ENCODE data around the gene MATN1. TPM values are rescaled to one million over a fixed set of nuclear protein-coding genes. Genes with fewer than 3 reads are reported as not detected.

The MATN1 gene
- total RNA-seq, 1 donor from 2014 or later: not detected

DNA sequence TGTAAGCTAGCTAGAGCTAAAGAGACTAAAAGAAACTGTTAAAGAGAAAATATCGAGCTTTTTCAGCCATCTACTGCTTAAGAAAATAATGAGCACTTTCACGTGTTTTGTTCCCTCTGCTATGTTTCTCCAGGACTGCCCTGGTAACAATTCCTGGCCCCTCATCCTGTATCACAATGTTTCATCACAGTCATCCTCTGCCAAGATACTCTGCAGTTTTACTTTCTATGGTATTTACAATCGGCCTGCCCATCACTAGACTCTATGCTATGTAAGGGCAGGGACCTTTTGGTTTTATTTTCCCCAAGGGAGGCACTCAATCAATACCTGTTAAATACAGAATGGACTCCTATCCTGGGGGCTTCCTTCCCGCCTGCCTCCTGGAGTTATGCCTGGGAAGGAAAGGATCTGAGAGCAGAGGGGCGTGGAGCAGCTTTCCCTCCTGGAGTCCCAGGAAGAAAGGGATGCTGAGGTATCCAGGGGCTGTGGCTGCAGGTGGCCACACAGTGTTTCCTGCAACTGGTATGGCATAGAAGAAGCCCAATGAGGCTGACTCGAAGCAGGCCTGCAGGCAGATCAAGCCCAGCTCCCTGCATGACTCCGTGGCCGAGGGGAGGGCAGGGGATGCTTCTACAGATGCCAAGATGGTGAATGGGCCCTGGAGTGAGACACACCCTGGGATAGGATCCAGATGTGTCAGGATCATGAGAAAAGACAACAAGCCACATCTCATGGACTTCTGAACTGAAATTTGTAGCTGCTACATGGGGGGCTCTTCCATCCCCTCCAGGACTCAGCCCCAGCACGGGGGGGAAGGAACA is 52.9 kb downstream of the MATN1 start:
- no peak overlapping the region for H3K27ac ChIP-seq
- peaks cover 3% of the 10 kb centered on the region for H3K9me3 ChIP-seq
- H3K4me1 ChIP-seq: no peaks in the 10 kb centered on the region
- intact Hi-C loops (cut with DNase I): no loop called here
- DNase-seq: peak; percentile 29
- H3K27me3 ChIP-seq: no peaks in the 10 kb centered on the region
- TF ChIP-seq, protein P1, sequence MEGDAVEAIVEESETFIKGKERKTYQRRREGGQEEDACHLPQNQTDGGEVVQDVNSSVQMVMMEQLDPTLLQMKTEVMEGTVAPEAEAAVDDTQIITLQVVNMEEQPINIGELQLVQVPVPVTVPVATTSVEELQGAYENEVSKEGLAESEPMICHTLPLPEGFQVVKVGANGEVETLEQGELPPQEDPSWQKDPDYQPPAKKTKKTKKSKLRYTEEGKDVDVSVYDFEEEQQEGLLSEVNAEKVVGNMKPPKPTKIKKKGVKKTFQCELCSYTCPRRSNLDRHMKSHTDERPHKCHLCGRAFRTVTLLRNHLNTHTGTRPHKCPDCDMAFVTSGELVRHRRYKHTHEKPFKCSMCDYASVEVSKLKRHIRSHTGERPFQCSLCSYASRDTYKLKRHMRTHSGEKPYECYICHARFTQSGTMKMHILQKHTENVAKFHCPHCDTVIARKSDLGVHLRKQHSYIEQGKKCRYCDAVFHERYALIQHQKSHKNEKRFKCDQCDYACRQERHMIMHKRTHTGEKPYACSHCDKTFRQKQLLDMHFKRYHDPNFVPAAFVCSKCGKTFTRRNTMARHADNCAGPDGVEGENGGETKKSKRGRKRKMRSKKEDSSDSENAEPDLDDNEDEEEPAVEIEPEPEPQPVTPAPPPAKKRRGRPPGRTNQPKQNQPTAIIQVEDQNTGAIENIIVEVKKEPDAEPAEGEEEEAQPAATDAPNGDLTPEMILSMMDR (IDR thresholded peaks at IDR 0.05): no peak
- ATAC-seq: no peak
- H3K4me3 ChIP-seq: no peak overlapping the region
- no peaks in the 10 kb centered on the region for H3K36me3 ChIP-seq

DNA sequence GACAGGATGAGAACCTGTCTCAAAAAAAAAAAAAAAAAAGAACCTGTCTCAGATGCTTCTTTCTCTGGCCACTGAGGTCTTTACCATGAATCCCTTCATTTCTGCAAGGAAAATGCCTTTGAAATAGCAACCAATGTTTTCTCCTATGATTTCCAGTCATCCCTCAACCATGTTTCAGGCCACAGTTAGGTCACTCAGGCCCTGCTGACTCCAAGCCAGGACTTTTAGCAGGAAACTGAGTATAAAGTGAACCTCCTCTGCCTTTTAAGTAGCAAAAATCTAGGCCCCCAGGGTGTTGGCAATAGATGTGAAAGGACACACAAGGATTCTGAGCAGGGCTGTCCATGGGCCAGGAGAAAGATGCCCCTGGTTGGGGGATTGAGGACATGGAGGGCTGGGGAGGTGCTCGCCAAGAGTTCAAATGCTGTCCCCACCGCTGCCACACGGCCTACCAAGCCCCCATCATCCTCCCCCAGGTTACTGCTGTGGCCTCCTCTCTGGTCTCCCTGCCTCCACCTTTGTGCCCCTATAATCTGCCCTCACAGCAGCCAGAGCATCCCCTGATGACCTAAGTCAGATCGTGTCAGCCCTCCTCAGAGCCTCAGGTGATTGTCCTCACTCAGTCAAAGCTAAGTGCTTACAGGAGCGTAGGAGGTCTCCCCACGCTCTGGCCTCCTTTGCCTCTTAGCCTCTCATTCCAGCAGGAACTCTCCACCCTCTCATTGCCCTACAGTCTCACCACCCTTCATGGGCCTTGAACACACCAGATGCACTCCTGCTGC is 54.6 kb downstream of the MATN1 start:
- Histone ChIP-seq H3K27ac (no peak overlapping the region), H3K9me3 (no peaks in the 10 kb centered on the region), H3K4me3 (no peak overlapping the region), H3K36me3 (no peaks in the 10 kb centered on the region), H3K4me1 (no peaks in the 10 kb centered on the region), H3K27me3 (no peaks in the 10 kb centered on the region)
- DNase-seq: peak; percentile 48
- no peak for ATAC-seq
- TF ChIP-seq, protein P1 (IDR thresholded peaks at IDR 0.05): no peak
- intact Hi-C loops (cut with DNase I): no loop called here

DNA sequence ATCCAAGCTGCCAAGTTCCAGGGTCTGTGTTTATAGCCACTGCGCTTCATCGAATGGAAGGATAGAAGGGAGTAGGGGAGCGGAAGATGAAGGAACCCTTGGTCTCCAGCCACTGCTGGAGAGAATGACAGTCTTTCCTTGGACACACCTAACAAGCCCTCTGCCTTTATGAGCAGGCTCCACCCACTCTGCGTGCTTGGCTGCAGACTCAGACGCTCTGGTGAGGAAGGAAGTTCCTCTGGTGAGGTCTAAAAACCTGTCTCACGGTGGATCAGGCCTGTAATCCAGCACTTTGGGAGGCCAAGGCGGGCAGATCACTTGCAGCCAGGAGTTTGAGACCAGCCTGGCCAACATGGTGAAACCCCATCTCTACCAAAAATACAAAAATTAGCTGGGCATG is 55.4 kb downstream of the MATN1 start:
- intact Hi-C loops (cut with DNase I): no loop called here

DNA sequence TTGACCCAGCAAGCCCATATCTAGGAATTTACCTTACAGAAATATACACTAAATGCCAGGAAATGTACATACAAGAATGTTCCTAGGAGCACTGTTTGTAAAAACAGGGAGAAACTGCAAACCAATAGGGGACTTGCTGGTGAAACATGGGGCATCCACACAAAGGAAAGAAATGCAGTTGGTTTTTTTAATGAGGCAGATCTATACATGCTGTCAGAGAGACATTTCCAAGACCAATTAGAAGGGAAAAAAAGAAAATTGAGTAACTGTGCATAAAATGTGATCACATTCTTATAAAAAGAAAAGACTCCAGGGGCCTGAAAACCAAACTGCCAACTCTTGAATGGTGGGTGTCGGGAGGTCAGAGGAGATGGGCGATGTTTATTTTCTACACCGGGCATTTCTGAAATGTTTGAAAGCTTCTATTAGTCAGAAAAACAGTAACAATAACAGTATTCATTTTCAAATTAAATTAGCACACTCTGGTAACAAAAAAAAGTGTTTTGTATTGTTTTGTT is 56.6 kb downstream of the MATN1 start:
- DNase-seq (no peak), ATAC-seq (no peak)
- no peak overlapping the region for H3K27ac ChIP-seq
- TF ChIP-seq, protein P1 (IDR thresholded peaks at IDR 0.05): no peak
- no peak overlapping the region for H3K4me3 ChIP-seq
- H3K9me3 ChIP-seq: no peaks in the 10 kb centered on the region
- no peaks in the 10 kb centered on the region for H3K36me3 ChIP-seq
- no peaks in the 10 kb centered on the region for H3K4me1 ChIP-seq
- H3K27me3 ChIP-seq: no peaks in the 10 kb centered on the region
- intact Hi-C loops (cut with DNase I): no loop called here

More for the DNA sequence above, 55.4 kb downstream of the MATN1 start:
- TF ChIP-seq, protein P1 (IDR thresholded peaks at IDR 0.05): no peak
- Histone ChIP-seq H3K27me3 (no peaks in the 10 kb centered on the region), H3K27ac (no peak overlapping the region), H3K4me1 (no peaks in the 10 kb centered on the region), H3K4me3 (no peak overlapping the region), H3K36me3 (no peaks in the 10 kb centered on the region), H3K9me3 (no peaks in the 10 kb centered on the region)
- DNase-seq (peak; percentile 18), ATAC-seq (no peak)

DNA sequence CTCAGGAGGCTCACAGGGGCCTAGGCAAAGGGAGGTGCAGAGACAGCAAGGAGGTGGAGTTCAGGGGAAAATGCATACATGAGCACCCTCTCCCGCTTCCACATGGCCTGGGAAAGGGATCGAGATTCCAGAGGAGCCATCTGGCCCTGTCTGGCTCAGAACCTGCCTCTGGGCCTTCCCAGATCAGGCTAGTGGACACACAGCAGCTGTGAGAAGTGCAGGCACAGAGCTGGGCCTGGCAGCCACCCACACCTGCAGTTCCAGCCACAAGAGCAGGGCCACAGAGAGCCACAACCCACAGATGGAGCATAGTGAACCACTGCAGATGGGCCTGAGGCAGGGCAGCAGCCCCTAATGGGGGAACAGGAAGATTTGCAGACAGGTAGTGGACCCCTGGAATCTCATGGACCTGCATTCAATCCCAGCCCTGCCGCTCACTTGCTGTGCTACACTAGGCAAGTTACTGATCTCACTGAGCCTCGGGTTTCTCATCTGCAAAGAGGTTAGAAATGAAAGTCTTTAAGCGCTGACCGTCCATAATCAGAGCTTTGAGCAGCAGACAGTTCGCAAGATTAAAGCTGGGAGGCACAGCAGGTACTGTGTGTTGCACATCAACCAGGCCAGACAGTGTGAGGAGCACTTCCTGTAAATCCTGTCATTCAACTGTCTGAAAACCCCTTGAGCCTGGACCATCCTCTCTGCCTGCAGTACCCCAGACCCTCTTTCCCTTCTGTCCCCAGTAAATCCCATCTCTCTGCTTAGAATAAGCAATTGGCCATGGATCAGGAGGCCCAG is 58.0 kb downstream of the MATN1 start:
- Histone ChIP-seq H3K27ac (no peak overlapping the region), H3K27me3 (no peaks in the 10 kb centered on the region), H3K9me3 (no peaks in the 10 kb centered on the region), H3K4me1 (no peaks in the 10 kb centered on the region), H3K36me3 (no peaks in the 10 kb centered on the region), H3K4me3 (no peak overlapping the region)
- intact Hi-C loops (cut with DNase I): no loop called here
- DNase-seq: peak; percentile 48
- ATAC-seq: no peak
- TF ChIP-seq, protein P1 (IDR thresholded peaks at IDR 0.05): no peak

All from upper lobe of right lung (tissue), 1 donor.